CD4-positive, alpha-beta T cell (primary cell): Measurements from ENCODE around the gene TBATA. TPM values are rescaled to one million over a fixed set of nuclear protein-coding genes. Genes with fewer than 3 reads are reported as not detected.

Experiments used
- ATAC-seq: fragments of 200-7000 bp; cut with Tn5 transposase; one replicate; pipeline ENCODE4 v1.10.0; 2022; ENCODE audit warnings: mild to moderate bottlenecking; ENCODE audit not compliant: poor library complexity
- CTCF ChIA-PET: fragments of 350-600 bp; sonication (Branson Sonifier 250); formaldehyde crosslinking; loops from one replicate; lab custom pipeline; 2021; ENCODE audit warnings: antibody characterized with exemption, inconsistent platforms; lab: Charles Lee
- POLR2A ChIA-PET: fragments of 350-600 bp; sonication (Branson Sonifier 250); formaldehyde crosslinking; loops from one replicate; lab custom pipeline; 2021; ENCODE audit warnings: antibody characterized with exemption, inconsistent platforms; lab: Charles Lee
- DNase-seq, 14 experiments: peaks; one replicate each; pipeline ENCODE4 v3.0.0-alpha.2; 2013 to 2020; ENCODE audit warnings: mixed read lengths in 2 of 14
- H3K27ac ChIP-seq, 2 donors: one replicate each; pipeline versions ENCODE4 v1.5.1 to v1.7.0; 2013; ENCODE audit warnings: low read length in 2 of 2, low read depth in 1 of 2, mild to moderate bottlenecking in 1 of 2
- H3K27me3 ChIP-seq, 2 experiments: 1 replicate in 1 of 2; 2 replicates in 1 of 2; pipeline versions ENCODE4 v1.6.1 to v1.7.0; 2013; ENCODE audit warnings: low read length in 2 of 2, control low read depth in 1 of 2, mild to moderate bottlenecking in 1 of 2, moderate library complexity in 1 of 2; ENCODE audit not compliant: insufficient read depth in 2 of 2, control insufficient read depth in 1 of 2
- H3K36me3 ChIP-seq: one replicate; pipeline ENCODE4 v1.6.1; 2013; ENCODE audit warnings: low read length, control low read depth; ENCODE audit not compliant: insufficient read depth
- H3K4me1 ChIP-seq: one replicate; pipeline ENCODE4 v1.6.1; 2013; ENCODE audit warnings: low read length, control low read depth; ENCODE audit not compliant: insufficient read depth
- H3K4me3 ChIP-seq: one replicate; pipeline ENCODE4 v1.5.1; 2013; ENCODE audit warnings: mild to moderate bottlenecking, low read length, moderate library complexity
- H3K9me3 ChIP-seq, 2 experiments: 1 replicate in 1 of 2; 2 replicates in 1 of 2; pipeline versions ENCODE4 v1.6.1 to v1.7.0; 2013; ENCODE audit warnings: low read length in 2 of 2, mild to moderate bottlenecking in 2 of 2, control low read depth in 1 of 2, moderate library complexity in 1 of 2; ENCODE audit not compliant: control insufficient read depth in 1 of 2, insufficient read depth in 1 of 2
- H3K27ac Mint-ChIP-seq: one replicate; pipeline ENCODE4 v1.8.0; 2020; ENCODE audit warnings: mixed read lengths
- H3K27me3 Mint-ChIP-seq: one replicate; pipeline ENCODE4 v1.8.0; 2021; ENCODE audit warnings: mixed read lengths
- H3K36me3 Mint-ChIP-seq: one replicate; pipeline ENCODE4 v1.8.0; 2021; ENCODE audit warnings: low read depth, mixed read lengths
- H3K4me1 Mint-ChIP-seq: one replicate; pipeline ENCODE4 v1.8.0; 2021; ENCODE audit warnings: low read depth, mixed read lengths
- H3K4me3 Mint-ChIP-seq: one replicate; pipeline ENCODE4 v1.8.0; 2020; ENCODE audit warnings: mild to moderate bottlenecking, mixed read lengths
- H3K9me3 Mint-ChIP-seq: one replicate; pipeline ENCODE4 v1.8.0; 2020; ENCODE audit warnings: mixed read lengths
- CTCF ChIP-seq: fragments of 200-600 bp; IDR thresholded peaks from one replicate; pipeline ENCODE4 v1.8.0; 2022; ENCODE audit warnings: antibody characterized with exemption, mild to moderate bottlenecking
- intact Hi-C, 2 experiments: fragments of 100-400 bp; cut with DNase I in 1 of 2; cut with micrococcal nuclease in 1 of 2; formaldehyde crosslinking; loops; one replicate each; pipeline versions ENCODE4 v1.15.1 to v1.9.0; 2023 to 2025; cut with DNase I, micrococcal nuclease
- total RNA-seq, 174 experiments: library from RNA in 2 of 174; stranded (reverse) in 2 of 174; gene quantifications; one replicate each; pipeline ENCODE4 v1.2.3 and lab custom pipeline; 2021 to 2026

The TBATA gene
- total RNA-seq, 2 experiments from 2014 or later: not detected

- Histone ChIP-seq H3K4me1 (no peaks in the 10 kb centered on the region), H3K27me3 (no peaks in the 10 kb centered on the region), H3K27ac (no peak overlapping the region), H3K36me3 (no peaks in the 10 kb centered on the region), H3K9me3 (no peaks in the 10 kb centered on the region), H3K4me3 (no peak overlapping the region)
- no peak for TF ChIP-seq CTCF
- DNase-seq (no peak), ATAC-seq (no peak)
- intact Hi-C loops: no loop called here
- no peaks in the 10 kb centered on the region for H3K36me3 Mint-ChIP-seq
- ChIA-PET CTCF (no interaction called here), POLR2A (no interaction called here)
- H3K9me3 Mint-ChIP-seq: no peaks in the 10 kb centered on the region
- H3K4me1 Mint-ChIP-seq: no peaks in the 10 kb centered on the region
- no peak overlapping the region for H3K27ac Mint-ChIP-seq
- no peaks in the 10 kb centered on the region for H3K27me3 Mint-ChIP-seq
- no peak overlapping the region for H3K4me3 Mint-ChIP-seq
Observed at GRCh38 chr10:70751991-70752390, 33.2 kb downstream of the TBATA start.

DNA sequence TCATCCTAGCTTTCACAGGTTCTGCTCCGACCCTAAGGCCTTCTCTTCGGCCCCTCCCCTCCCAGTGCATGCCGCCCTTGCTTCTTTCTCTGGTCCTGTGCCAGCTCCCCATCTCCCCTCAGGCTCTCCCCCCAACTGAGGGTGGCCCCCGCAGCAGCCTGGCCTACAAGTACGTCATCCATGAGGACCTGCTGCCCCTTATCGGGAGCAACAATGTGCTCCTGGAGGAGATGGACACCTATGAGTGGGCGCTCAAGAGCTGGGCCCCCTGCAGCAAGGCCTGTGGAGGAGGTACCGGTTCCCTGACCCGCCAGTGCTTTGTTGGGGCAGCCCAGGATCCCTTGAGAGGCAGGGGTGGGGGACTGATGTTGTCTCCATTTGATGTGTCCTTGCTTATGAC is 33.8 kb downstream of the TBATA start:
- POLR2A ChIA-PET: no interaction called here
- CTCF ChIA-PET: no interaction called here
- Histone ChIP-seq H3K4me1 (no peaks in the 10 kb centered on the region), H3K4me3 (no peak overlapping the region), H3K9me3 (no peaks in the 10 kb centered on the region), H3K36me3 (no peaks in the 10 kb centered on the region), H3K27ac (no peak overlapping the region), H3K27me3 (no peaks in the 10 kb centered on the region)
- no peak for TF ChIP-seq CTCF
- Mint-ChIP-seq H3K36me3 (no peaks in the 10 kb centered on the region), H3K4me3 (no peak overlapping the region), H3K27ac (no peak overlapping the region), H3K4me1 (no peaks in the 10 kb centered on the region), H3K9me3 (no peaks in the 10 kb centered on the region), H3K27me3 (no peaks in the 10 kb centered on the region)
- intact Hi-C loops: no loop called here
- ATAC-seq: no peak
- no peak for DNase-seq

GRCh38 chr10:70750156-70750703 is 34.9 kb downstream of the TBATA start:
- H3K27ac Mint-ChIP-seq: no peak overlapping the region
- H3K27me3 ChIP-seq: no peaks in the 10 kb centered on the region
- no peaks in the 10 kb centered on the region for H3K4me1 Mint-ChIP-seq
- H3K9me3 Mint-ChIP-seq: no peaks in the 10 kb centered on the region
- no peak for TF ChIP-seq CTCF
- H3K27me3 Mint-ChIP-seq: no peaks in the 10 kb centered on the region
- no peak overlapping the region for H3K27ac ChIP-seq
- no peaks in the 10 kb centered on the region for H3K9me3 ChIP-seq
- H3K36me3 ChIP-seq: no peaks in the 10 kb centered on the region
- intact Hi-C loops: no loop called here
- CTCF ChIA-PET: no interaction called here
- no peaks in the 10 kb centered on the region for H3K36me3 Mint-ChIP-seq
- no peak overlapping the region for H3K4me3 ChIP-seq
- H3K4me3 Mint-ChIP-seq: no peak overlapping the region
- DNase-seq (no peak), ATAC-seq (no peak)
- POLR2A ChIA-PET: no interaction called here
- H3K4me1 ChIP-seq: no peaks in the 10 kb centered on the region
